ENCODE measurements around the gene ZIC2. TPM values are rescaled to one million over a fixed set of nuclear protein-coding genes. Genes with fewer than 3 reads are reported as not detected.

ZIC2 gene
- total RNA-seq, 1 experiment from 2014 or later: 3.5 TPM

DNA sequence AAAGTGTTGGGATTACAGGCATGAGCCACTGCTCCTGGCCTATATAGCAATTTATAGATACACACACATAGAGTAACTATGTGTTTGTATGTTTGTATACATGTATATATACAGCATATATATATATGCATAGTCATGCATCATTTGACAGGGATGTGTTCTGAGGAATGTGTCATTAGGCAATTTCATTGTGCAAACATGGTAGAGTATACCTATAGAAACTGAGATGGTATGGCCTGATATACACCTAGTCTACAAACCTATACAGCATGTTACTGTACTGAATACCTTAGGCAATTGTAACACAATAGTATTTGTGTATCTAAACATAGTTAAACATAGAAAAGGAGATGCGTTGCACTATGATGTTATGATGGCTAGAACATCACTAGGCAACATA, 54.4 kb downstream of the ZIC2 start:
- H3K4me1 Mint-ChIP-seq (ENCODE audit: low read depth, unreplicated experiment): no peaks in the 10 kb centered on the region
- CTCF ChIA-PET: no interaction called here
- H3K4me3 Mint-ChIP-seq (ENCODE audit: low read depth, unreplicated experiment): no peak overlapping the region
- TF ChIP-seq, protein P1, sequence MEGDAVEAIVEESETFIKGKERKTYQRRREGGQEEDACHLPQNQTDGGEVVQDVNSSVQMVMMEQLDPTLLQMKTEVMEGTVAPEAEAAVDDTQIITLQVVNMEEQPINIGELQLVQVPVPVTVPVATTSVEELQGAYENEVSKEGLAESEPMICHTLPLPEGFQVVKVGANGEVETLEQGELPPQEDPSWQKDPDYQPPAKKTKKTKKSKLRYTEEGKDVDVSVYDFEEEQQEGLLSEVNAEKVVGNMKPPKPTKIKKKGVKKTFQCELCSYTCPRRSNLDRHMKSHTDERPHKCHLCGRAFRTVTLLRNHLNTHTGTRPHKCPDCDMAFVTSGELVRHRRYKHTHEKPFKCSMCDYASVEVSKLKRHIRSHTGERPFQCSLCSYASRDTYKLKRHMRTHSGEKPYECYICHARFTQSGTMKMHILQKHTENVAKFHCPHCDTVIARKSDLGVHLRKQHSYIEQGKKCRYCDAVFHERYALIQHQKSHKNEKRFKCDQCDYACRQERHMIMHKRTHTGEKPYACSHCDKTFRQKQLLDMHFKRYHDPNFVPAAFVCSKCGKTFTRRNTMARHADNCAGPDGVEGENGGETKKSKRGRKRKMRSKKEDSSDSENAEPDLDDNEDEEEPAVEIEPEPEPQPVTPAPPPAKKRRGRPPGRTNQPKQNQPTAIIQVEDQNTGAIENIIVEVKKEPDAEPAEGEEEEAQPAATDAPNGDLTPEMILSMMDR (IDR thresholded peaks at IDR 0.05; ENCODE audit: unreplicated experiment): no peak
- no peaks in the 10 kb centered on the region for H3K9me3 Mint-ChIP-seq (ENCODE audit: low read depth, unreplicated experiment)
- DNase-seq: no peak
- no peaks in the 10 kb centered on the region for H3K36me3 Mint-ChIP-seq (ENCODE audit: insufficient read depth, unreplicated experiment)
- no peak overlapping the region for H3K27ac Mint-ChIP-seq (ENCODE audit: unreplicated experiment)
- intact Hi-C loops (cut with micrococcal nuclease; ENCODE audit: unreplicated experiment): no loop called here
- H3K27me3 Mint-ChIP-seq (ENCODE audit: unreplicated experiment): no peaks in the 10 kb centered on the region
- no TSS peak for BruUV-seq (replicated peaks)

Other genes starting within 250 kb of the ZIC2 start
- 0.57 and 0.71 TPM in 2 replicates for gene ZIC5, start 10.0 kb upstream of the ZIC2 start, total RNA-seq (2022)
- gene PCCA, start 107.3 kb downstream of the ZIC2 start, total RNA-seq (2022): 8.7 and 8.9 TPM in 2 replicates